Astrocyte (in vitro differentiated cells and primary cell): ENCODE data around the gene CBX7. TPM values are rescaled to one million over a fixed set of nuclear protein-coding genes. Genes with fewer than 3 reads are reported as not detected.
"Not testable (repeated sequence)": the region's sequence is repeated elsewhere in the genome, so short reads cannot be mapped to it uniquely, and the experiment has no call there.

Experiments used
- DNase-seq: peaks from one replicate; pipeline ENCODE4 v3.0.0-alpha.2; 2010; ENCODE audit warnings: low read depth
- FAIRE-seq: peaks from 2 replicates; lab custom pipeline; 2011; peaks lifted over from hg19 to GRCh38; lab: Jason Lieb, UNC
- H2AFZ ChIP-seq: 2 replicates; pipeline ENCODE4 v1.6.0; 2012; ENCODE audit warnings: low read depth, low read length, inconsistent platforms
- H3K27ac ChIP-seq: 2 replicates; pipeline ENCODE4 v1.5.1; 2011; ENCODE audit warnings: low read depth, low read length, inconsistent platforms
- H3K27me3 ChIP-seq: 2 replicates; pipeline ENCODE4 v1.6.0; 2011; ENCODE audit warnings: low read length, inconsistent platforms; ENCODE audit not compliant: insufficient read depth
- H3K36me3 ChIP-seq: 2 replicates; pipeline ENCODE4 v1.5.1; 2011; ENCODE audit warnings: low read length, inconsistent platforms; ENCODE audit not compliant: insufficient read depth
- H3K4me1 ChIP-seq: 2 replicates; pipeline ENCODE4 v1.5.1; 2011; ENCODE audit warnings: low read length, inconsistent platforms; ENCODE audit not compliant: insufficient read depth
- H3K4me2 ChIP-seq: 2 replicates; pipeline ENCODE4 v1.6.0; 2012; ENCODE audit warnings: low read length, inconsistent platforms
- H3K4me3 ChIP-seq: 2 replicates; pipeline ENCODE4 v1.5.1; 2011; ENCODE audit warnings: low read depth, mild to moderate bottlenecking, low read length, inconsistent platforms; ENCODE audit not compliant: insufficient read depth
- H3K79me2 ChIP-seq: 2 replicates; pipeline ENCODE4 v1.6.0; 2012; ENCODE audit warnings: mild to moderate bottlenecking, low read length, inconsistent platforms; ENCODE audit not compliant: insufficient read depth
- H3K9ac ChIP-seq: 2 replicates; pipeline ENCODE4 v1.6.0; 2012; ENCODE audit warnings: mild to moderate bottlenecking, low read length, inconsistent platforms
- H3K9me3 ChIP-seq: 2 replicates; pipeline ENCODE4 v1.5.1; 2012; ENCODE audit warnings: low read depth, mild to moderate bottlenecking, low read length, inconsistent platforms; ENCODE audit not compliant: insufficient read depth
- H4K20me1 ChIP-seq: 2 replicates; pipeline ENCODE4 v1.6.0; 2012; ENCODE audit warnings: low read length, inconsistent platforms; ENCODE audit not compliant: insufficient read depth
- H3K27ac Mint-ChIP-seq: one replicate; pipeline ENCODE4 v1.8.0; 2021; ENCODE audit warnings: mild to moderate bottlenecking, mixed read lengths; ENCODE audit not compliant: unreplicated experiment
- H3K27me3 Mint-ChIP-seq: one replicate; pipeline ENCODE4 v1.8.0; 2021; ENCODE audit warnings: low read depth, mixed read lengths; ENCODE audit not compliant: unreplicated experiment
- H3K36me3 Mint-ChIP-seq: one replicate; pipeline ENCODE4 v1.8.0; 2021; ENCODE audit warnings: low read depth, mixed read lengths; ENCODE audit not compliant: unreplicated experiment
- H3K4me1 Mint-ChIP-seq: one replicate; pipeline ENCODE4 v1.8.0; 2021; ENCODE audit warnings: low read depth, mixed read lengths; ENCODE audit not compliant: unreplicated experiment
- H3K4me3 Mint-ChIP-seq: one replicate; pipeline ENCODE4 v1.8.0; 2021; ENCODE audit warnings: mild to moderate bottlenecking, moderate library complexity, mixed read lengths; ENCODE audit not compliant: unreplicated experiment
- H3K9me3 Mint-ChIP-seq: one replicate; pipeline ENCODE4 v1.8.0; 2021; ENCODE audit warnings: mild to moderate bottlenecking, mixed read lengths; ENCODE audit not compliant: unreplicated experiment
- CTCF ChIP-seq: IDR thresholded peaks from 2 replicates; pipeline ENCODE4 v1.5.1; 2011; ENCODE audit warnings: low read depth, mild to moderate bottlenecking, inconsistent platforms, low read length, moderate library complexity; ENCODE audit not compliant: insufficient read depth
- EZH2 ChIP-seq: IDR thresholded peaks from 2 replicates; pipeline ENCODE4 v1.6.1; 2012; ENCODE audit warnings: mild to moderate bottlenecking, low read length, inconsistent platforms; ENCODE audit not compliant: insufficient read depth
- total RNA-seq: library from RNA; stranded (reverse); gene quantifications from 2 replicates; pipeline ENCODE4 v1.2.1, GENCODE V29; 2021

The CBX7 gene
- total RNA-seq, 1 donor from 2014 or later = 1.2 TPM

GRCh38 chr22:39169797-39170466 is 17.5 kb upstream of the CBX7 start:
- no peaks in the 10 kb centered on the region for H3K36me3 Mint-ChIP-seq
- TF ChIP-seq EZH2 (no peak), CTCF (no peak)
- no peaks in the 10 kb centered on the region for H3K79me2 ChIP-seq
- H4K20me1 ChIP-seq = no peaks in the 10 kb centered on the region
- H3K27ac ChIP-seq = no peak overlapping the region
- no peak overlapping the region for H2AFZ ChIP-seq
- H3K9me3 Mint-ChIP-seq = peaks cover 5% of the 10 kb centered on the region
- no peak overlapping the region for H3K27ac Mint-ChIP-seq
- H3K36me3 ChIP-seq = no peaks in the 10 kb centered on the region
- no peaks in the 10 kb centered on the region for H3K27me3 ChIP-seq
- H3K9me3 ChIP-seq = peaks cover 2% of the 10 kb centered on the region
- H3K9ac ChIP-seq = no peak overlapping the region
- peaks cover 10% of the 10 kb centered on the region for H3K27me3 Mint-ChIP-seq
- peaks cover 29% of the 10 kb centered on the region for H3K4me1 Mint-ChIP-seq
- DNase-seq = no peak
- no peak overlapping the region for H3K4me2 ChIP-seq
- H3K4me1 ChIP-seq = peaks cover 24% of the 10 kb centered on the region
- no peak overlapping the region for H3K4me3 ChIP-seq
- no peak overlapping the region for H3K4me3 Mint-ChIP-seq
- FAIRE-seq = no peak

DNA sequence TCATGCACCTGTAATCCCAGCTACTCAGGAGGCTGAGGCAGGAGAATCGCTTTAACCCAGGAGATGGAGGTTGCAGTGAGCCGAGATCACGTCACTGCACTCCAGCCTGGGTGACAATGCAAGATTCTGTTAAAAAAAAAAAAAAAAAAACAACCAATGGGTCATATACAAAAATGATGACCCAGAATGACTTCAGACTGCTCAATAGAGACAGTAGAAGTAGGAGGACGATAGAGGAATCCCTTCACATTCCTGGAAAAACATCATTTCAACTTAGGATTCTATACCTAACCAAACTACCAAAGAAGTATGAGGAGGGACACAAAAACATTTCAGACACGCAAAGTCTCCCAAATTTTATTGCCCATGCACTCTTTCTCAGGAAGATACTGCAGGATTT is 14.1 kb upstream of the CBX7 start:
- no peak overlapping the region for H2AFZ ChIP-seq
- no peak overlapping the region for H3K4me2 ChIP-seq
- TF ChIP-seq EZH2 = no peak
- TF ChIP-seq CTCF = no peak
- no peaks in the 10 kb centered on the region for H3K36me3 ChIP-seq
- Mint-ChIP-seq H3K4me1 (peaks cover 5% of the 10 kb centered on the region), H3K27ac (no peak overlapping the region), H3K4me3 (no peak overlapping the region), H3K27me3 (peaks cover 10% of the 10 kb centered on the region), H3K9me3 (peaks cover 5% of the 10 kb centered on the region), H3K36me3 (no peaks in the 10 kb centered on the region)
- H3K4me1 ChIP-seq = peaks cover 4% of the 10 kb centered on the region
- H3K27ac ChIP-seq = no peak overlapping the region
- H3K9ac ChIP-seq = no peak overlapping the region
- no peak overlapping the region for H3K4me3 ChIP-seq
- peaks cover 3% of the 10 kb centered on the region for H3K27me3 ChIP-seq
- FAIRE-seq (no peak), DNase-seq (no peak)
- H3K9me3 ChIP-seq = peaks cover 2% of the 10 kb centered on the region
- no peaks in the 10 kb centered on the region for H3K79me2 ChIP-seq
- no peaks in the 10 kb centered on the region for H4K20me1 ChIP-seq

GRCh38 chr22:39156093-39156492 is 3.6 kb upstream of the CBX7 start:
- FAIRE-seq = not testable (repeated sequence)

More at GRCh38 chr22:39156093-39156492, 3.6 kb upstream of the CBX7 start:
- H3K4me1 Mint-ChIP-seq, H3K4me2 ChIP-seq, H3K36me3 ChIP-seq, H4K20me1 ChIP-seq, H3K4me3 Mint-ChIP-seq, H3K36me3 Mint-ChIP-seq, DNase-seq, H2AFZ ChIP-seq, H3K9me3 ChIP-seq, H3K79me2 ChIP-seq, H3K27ac Mint-ChIP-seq, H3K4me3 ChIP-seq, H3K27ac ChIP-seq, H3K9ac ChIP-seq, H3K9me3 Mint-ChIP-seq: not testable (repeated sequence)
- peaks cover 31% of the 10 kb centered on the region for H3K27me3 Mint-ChIP-seq
- Histone ChIP-seq H3K4me1 (peaks cover 10% of the 10 kb centered on the region), H3K27me3 (peaks cover 37% of the 10 kb centered on the region)
